ENCODE results near the gene OSM.

The OSM gene

DNA sequence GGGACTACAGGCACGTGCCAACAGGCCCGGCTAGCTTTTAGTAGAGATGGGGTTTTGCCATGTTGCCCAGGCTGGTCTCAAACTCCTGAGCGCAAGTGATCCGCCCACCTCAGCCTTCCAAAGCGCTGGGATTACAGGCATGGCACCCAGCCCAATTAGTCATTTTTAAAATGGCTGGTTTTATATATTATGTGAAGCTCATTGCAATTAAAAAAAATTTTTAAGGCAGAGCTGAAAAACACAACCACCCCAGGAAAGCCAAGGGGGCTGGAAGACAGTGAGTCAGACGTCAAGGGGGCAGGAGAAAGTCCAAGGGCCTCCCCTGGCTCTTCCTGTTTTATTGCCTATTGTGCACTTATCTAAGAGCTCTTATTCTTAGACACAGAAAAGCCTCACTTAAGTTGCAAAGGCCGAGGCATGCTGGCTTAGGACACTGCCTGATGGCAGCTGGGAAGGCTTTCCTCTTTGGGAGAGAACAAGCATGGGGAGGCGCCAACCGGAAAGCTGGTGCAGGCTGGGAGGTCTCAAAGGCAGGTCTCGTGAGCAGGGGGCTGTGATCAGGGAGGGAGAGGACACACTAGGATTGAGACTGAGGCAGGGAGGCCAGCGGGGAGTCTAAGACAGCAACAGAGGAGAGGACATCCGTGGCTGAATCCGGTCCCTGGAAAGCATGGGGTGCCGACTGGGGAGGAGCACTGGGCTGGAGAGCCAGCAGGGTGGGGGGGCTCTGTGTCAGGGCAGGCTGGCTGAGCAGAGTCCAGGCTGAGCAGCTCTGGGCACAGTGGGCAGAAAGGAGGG, 11.1 kb upstream of the OSM start (continued):
- TF ChIP-seq, protein P1, sequence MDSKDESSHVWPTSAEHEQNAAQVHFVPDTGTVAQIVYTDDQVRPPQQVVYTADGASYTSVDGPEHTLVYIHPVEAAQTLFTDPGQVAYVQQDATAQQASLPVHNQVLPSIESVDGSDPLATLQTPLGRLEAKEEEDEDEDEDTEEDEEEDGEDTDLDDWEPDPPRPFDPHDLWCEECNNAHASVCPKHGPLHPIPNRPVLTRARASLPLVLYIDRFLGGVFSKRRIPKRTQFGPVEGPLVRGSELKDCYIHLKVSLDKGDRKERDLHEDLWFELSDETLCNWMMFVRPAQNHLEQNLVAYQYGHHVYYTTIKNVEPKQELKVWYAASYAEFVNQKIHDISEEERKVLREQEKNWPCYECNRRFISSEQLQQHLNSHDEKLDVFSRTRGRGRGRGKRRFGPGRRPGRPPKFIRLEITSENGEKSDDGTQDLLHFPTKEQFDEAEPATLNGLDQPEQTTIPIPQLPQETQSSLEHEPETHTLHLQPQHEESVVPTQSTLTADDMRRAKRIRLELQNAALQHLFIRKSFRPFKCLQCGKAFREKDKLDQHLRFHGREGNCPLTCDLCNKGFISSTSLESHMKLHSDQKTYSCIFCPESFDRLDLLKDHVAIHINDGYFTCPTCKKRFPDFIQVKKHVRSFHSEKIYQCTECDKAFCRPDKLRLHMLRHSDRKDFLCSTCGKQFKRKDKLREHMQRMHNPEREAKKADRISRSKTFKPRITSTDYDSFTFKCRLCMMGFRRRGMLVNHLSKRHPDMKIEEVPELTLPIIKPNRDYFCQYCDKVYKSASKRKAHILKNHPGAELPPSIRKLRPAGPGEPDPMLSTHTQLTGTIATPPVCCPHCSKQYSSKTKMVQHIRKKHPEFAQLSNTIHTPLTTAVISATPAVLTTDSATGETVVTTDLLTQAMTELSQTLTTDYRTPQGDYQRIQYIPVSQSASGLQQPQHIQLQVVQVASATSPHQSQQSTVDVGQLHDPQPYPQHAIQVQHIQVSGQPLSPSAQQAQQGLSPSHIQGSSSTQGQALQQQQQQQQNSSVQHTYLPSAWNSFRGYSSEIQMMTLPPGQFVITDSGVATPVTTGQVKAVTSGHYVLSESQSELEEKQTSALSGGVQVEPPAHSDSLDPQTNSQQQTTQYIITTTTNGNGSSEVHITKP (tag by site-specific recombination; IDR thresholded peaks at IDR 0.05), result peak; percentile 83
- TF ChIP-seq ZNF248 (tag by site-specific recombination; IDR thresholded peaks at IDR 0.05) (no peak), ZNF529 (tag by site-specific recombination; IDR thresholded peaks at IDR 0.05; ENCODE audit: insufficient replicate concordance) (no peak), SP7 (tag by site-specific recombination; IDR thresholded peaks at IDR 0.05) (peak; percentile 81), ZBTB20 (tag by site-specific recombination; IDR thresholded peaks at IDR 0.05) (peak; percentile 23; the same call in 1 of the 2 replicates), ZNF530 (tag by site-specific recombination; IDR thresholded peaks at IDR 0.05; ENCODE audit: low read depth) (no peak), ZFP3 (tag by site-specific recombination; IDR thresholded peaks at IDR 0.05; ENCODE audit: low read depth) (no peak), ZNF521 (tag by site-specific recombination; IDR thresholded peaks at IDR 0.05) (no peak), ZFP41 (tag by site-specific recombination; IDR thresholded peaks at IDR 0.05; ENCODE audit: borderline replicate concordance) (no peak), KLF10 (tag by site-specific recombination; IDR thresholded peaks at IDR 0.05) (no peak), ZNF121 (tag by site-specific recombination; IDR thresholded peaks at IDR 0.05) (no peak), ZNF335 (tag by site-specific recombination; conservative IDR thresholded peaks at IDR 0.05) (peak; percentile 91)
- TF ChIP-seq, protein P2, sequence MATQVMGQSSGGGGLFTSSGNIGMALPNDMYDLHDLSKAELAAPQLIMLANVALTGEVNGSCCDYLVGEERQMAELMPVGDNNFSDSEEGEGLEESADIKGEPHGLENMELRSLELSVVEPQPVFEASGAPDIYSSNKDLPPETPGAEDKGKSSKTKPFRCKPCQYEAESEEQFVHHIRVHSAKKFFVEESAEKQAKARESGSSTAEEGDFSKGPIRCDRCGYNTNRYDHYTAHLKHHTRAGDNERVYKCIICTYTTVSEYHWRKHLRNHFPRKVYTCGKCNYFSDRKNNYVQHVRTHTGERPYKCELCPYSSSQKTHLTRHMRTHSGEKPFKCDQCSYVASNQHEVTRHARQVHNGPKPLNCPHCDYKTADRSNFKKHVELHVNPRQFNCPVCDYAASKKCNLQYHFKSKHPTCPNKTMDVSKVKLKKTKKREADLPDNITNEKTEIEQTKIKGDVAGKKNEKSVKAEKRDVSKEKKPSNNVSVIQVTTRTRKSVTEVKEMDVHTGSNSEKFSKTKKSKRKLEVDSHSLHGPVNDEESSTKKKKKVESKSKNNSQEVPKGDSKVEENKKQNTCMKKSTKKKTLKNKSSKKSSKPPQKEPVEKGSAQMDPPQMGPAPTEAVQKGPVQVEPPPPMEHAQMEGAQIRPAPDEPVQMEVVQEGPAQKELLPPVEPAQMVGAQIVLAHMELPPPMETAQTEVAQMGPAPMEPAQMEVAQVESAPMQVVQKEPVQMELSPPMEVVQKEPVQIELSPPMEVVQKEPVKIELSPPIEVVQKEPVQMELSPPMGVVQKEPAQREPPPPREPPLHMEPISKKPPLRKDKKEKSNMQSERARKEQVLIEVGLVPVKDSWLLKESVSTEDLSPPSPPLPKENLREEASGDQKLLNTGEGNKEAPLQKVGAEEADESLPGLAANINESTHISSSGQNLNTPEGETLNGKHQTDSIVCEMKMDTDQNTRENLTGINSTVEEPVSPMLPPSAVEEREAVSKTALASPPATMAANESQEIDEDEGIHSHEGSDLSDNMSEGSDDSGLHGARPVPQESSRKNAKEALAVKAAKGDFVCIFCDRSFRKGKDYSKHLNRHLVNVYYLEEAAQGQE (tag by site-specific recombination; IDR thresholded peaks at IDR 0.05), result no peak
- TF ChIP-seq, protein P3, sequence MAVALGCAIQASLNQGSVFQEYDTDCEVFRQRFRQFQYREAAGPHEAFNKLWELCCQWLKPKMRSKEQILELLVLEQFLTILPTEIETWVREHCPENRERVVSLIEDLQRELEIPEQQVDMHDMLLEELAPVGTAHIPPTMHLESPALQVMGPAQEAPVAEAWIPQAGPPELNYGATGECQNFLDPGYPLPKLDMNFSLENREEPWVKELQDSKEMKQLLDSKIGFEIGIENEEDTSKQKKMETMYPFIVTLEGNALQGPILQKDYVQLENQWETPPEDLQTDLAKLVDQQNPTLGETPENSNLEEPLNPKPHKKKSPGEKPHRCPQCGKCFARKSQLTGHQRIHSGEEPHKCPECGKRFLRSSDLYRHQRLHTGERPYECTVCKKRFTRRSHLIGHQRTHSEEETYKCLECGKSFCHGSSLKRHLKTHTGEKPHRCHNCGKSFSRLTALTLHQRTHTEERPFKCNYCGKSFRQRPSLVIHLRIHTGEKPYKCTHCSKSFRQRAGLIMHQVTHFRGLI (tag by site-specific recombination; IDR thresholded peaks at IDR 0.05), result no peak
- TF ChIP-seq, protein P4, sequence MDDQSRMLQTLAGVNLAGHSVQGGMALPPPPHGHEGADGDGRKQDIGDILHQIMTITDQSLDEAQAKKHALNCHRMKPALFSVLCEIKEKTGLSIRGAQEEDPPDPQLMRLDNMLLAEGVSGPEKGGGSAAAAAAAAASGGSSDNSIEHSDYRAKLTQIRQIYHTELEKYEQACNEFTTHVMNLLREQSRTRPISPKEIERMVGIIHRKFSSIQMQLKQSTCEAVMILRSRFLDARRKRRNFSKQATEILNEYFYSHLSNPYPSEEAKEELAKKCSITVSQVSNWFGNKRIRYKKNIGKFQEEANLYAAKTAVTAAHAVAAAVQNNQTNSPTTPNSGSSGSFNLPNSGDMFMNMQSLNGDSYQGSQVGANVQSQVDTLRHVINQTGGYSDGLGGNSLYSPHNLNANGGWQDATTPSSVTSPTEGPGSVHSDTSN (CRISPR knock-in tag; IDR thresholded peaks at IDR 0.05), result no peak
- TF ChIP-seq, protein P5, sequence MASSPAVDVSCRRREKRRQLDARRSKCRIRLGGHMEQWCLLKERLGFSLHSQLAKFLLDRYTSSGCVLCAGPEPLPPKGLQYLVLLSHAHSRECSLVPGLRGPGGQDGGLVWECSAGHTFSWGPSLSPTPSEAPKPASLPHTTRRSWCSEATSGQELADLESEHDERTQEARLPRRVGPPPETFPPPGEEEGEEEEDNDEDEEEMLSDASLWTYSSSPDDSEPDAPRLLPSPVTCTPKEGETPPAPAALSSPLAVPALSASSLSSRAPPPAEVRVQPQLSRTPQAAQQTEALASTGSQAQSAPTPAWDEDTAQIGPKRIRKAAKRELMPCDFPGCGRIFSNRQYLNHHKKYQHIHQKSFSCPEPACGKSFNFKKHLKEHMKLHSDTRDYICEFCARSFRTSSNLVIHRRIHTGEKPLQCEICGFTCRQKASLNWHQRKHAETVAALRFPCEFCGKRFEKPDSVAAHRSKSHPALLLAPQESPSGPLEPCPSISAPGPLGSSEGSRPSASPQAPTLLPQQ (tag by site-specific recombination; IDR thresholded peaks at IDR 0.05), result 0 out of 2 replicates have a peak, but pooled peaks have one; percentile 30
